Left lung (tissue), 10 donors: ENCODE results near the gene PCNT. TPM values are rescaled to one million over a fixed set of nuclear protein-coding genes. Genes with fewer than 3 reads are reported as not detected.

ENCODE experiments used
- ATAC-seq: fragments of 200-7000 bp; cut with Tn5 transposase; one replicate; pipeline ENCODE4 v1.9.1; 2020; ENCODE audit warnings: moderate library complexity
- DNase-seq, 4 donors: peaks; one replicate each; pipeline ENCODE4 v3.0.0-alpha.2; 2013 to 2020
- H3K27ac ChIP-seq, 2 donors: fragments of 200-600 bp; sonication (generic) in 1 of 2; one replicate each; pipeline versions ENCODE4 v1.5.0 to v1.8.0; 2020 to 2021
- H3K27me3 ChIP-seq, 2 donors: fragments of 200-600 bp; sonication (generic) in 1 of 2; one replicate each; pipeline versions ENCODE4 v1.5.0 to v1.8.0; 2020 to 2021
- H3K36me3 ChIP-seq, 2 donors: fragments of 200-600 bp; sonication (generic) in 1 of 2; one replicate each; pipeline versions ENCODE4 v1.5.0 to v1.8.0; 2020 to 2021
- H3K4me1 ChIP-seq, 2 donors: fragments of 200-600 bp; one replicate each; pipeline ENCODE4 v1.8.0; 2021
- H3K4me3 ChIP-seq, 2 donors: fragments of 200-600 bp; sonication (generic) in 1 of 2; one replicate each; pipeline versions ENCODE4 v1.5.0 to v1.8.0; 2020 to 2021; ENCODE audit warnings: mild to moderate bottlenecking in 1 of 2
- H3K9me3 ChIP-seq, 2 donors: fragments of 200-600 bp; sonication (generic) in 1 of 2; one replicate each; pipeline versions ENCODE4 v1.5.0 to v1.8.0; 2020 to 2021
- CTCF ChIP-seq, 2 donors: fragments of 200-600 bp; sonication (generic) in 1 of 2; IDR thresholded peaks; one replicate each; pipeline versions ENCODE4 v1.5.0 to v1.8.0; 2021; ENCODE audit warnings: antibody characterized with exemption in 2 of 2
- intact Hi-C, 2 donors: fragments of 100-400 bp; cut with DNase I; formaldehyde crosslinking; loops; one replicate each; pipeline versions ENCODE4 v1.11.2 to v1.14.2; 2022
- polyA plus RNA-seq, 6 donors: library from polyadenylated mRNA; unstranded; fragments of 120-200 nt; gene quantifications; one replicate each; pipeline ENCODE4 v1.2.1, GENCODE V29; 2013; ENCODE audit not compliant: insufficient read length in 6 of 6
- total RNA-seq, 2 donors: library from RNA; stranded (reverse); fragmentation: NEBNext Ultra II Directional; extraction: Animal tissue kit (Norgen Biotek cat#: 25700); gene quantifications; one replicate each; pipeline ENCODE4 v1.2.1, GENCODE V29; 2021
- donor health status: DM: no; HTN: yes; CAD: no.
- donor health status: DM: no; HTN: no; CAD: no.

Gene PCNT
- total and polyA plus RNA-seq, 8 donors, result 25.7 to 35.4 (median 32.4) TPM

GRCh38 chr21:46420241-46421190 is 96.6 kb downstream of the PCNT start:
- intact Hi-C loops, result no loop called here
- H3K4me1 ChIP-seq, result no peaks in the 10 kb centered on the region

GRCh38 chr21:46421191-46421750 is 97.3 kb downstream of the PCNT start:
- no peaks in the 10 kb centered on the region for H3K4me1 ChIP-seq
- no peaks in the 10 kb centered on the region for H3K27me3 ChIP-seq
- H3K9me3 ChIP-seq, result no peaks in the 10 kb centered on the region
- H3K27ac ChIP-seq, result no peak overlapping the region
- no peak overlapping the region for H3K4me3 ChIP-seq
- TF ChIP-seq CTCF (IDR thresholded peaks at IDR 0.05), result no peak
- peaks cover 0 to 81% of the 10 kb centered on the region in 2 donors for H3K36me3 ChIP-seq
- intact Hi-C loops, result no loop called here
- no peak for ATAC-seq
- DNase-seq, result peak in 1 of 4 donors; percentile 52

More at GRCh38 chr21:46420241-46421190, 96.6 kb downstream of the PCNT start:
- no peaks in the 10 kb centered on the region for H3K27me3 ChIP-seq
- no peaks in the 10 kb centered on the region for H3K9me3 ChIP-seq
- DNase-seq, result peak in 1 of 4 donors; percentile 58
- H3K4me3 ChIP-seq, result no peak overlapping the region
- TF ChIP-seq CTCF (IDR thresholded peaks at IDR 0.05), result no peak
- no peak for ATAC-seq
- H3K36me3 ChIP-seq, result peaks cover 0 to 81% of the 10 kb centered on the region in 2 donors
- no peak overlapping the region for H3K27ac ChIP-seq

GRCh38 chr21:46421756-46422555 is 98.0 kb downstream of the PCNT start:
- intact Hi-C loops, result no loop called here
- Histone ChIP-seq H3K36me3 (peaks cover 0 to 80% of the 10 kb centered on the region in 2 donors), H3K9me3 (no peaks in the 10 kb centered on the region), H3K27me3 (no peaks in the 10 kb centered on the region), H3K4me1 (no peaks in the 10 kb centered on the region), H3K27ac (no peak overlapping the region), H3K4me3 (no peak overlapping the region)
- DNase-seq (peak in 1 of 4 donors; percentile 67), ATAC-seq (no peak)
- no peak for TF ChIP-seq CTCF (IDR thresholded peaks at IDR 0.05)

- Histone ChIP-seq H3K4me3 (no peak overlapping the region), H3K27ac (no peak overlapping the region), H3K36me3 (peaks cover 0 to 80% of the 10 kb centered on the region in 2 donors), H3K4me1 (no peaks in the 10 kb centered on the region), H3K9me3 (no peaks in the 10 kb centered on the region), H3K27me3 (no peaks in the 10 kb centered on the region)
- no peak for ATAC-seq
- DNase-seq, result peak in 1 of 4 donors; percentile 44
- no peak for TF ChIP-seq CTCF (IDR thresholded peaks at IDR 0.05)
- intact Hi-C loops, result no loop called here
These were observed 98.8 kb downstream of the PCNT start for GRCh38 chr21:46422636-46423241.
